ENCODE data around the gene TMTC1. TPM values are rescaled to one million over a fixed set of nuclear protein-coding genes. Genes with fewer than 3 reads are reported as not detected.

The TMTC1 gene
- total RNA-seq, 3 donors from 2014 or later (not counting 1 experiment from before 2014, with no cell fraction given): 0.18 to 2.0 (median 0.50) TPM

- no peak for ATAC-seq
- DNase-seq: no peak
- H3K4me1 ChIP-seq (ENCODE audit: control insufficient read depth, insufficient read depth, low read length): no peaks in the 10 kb centered on the region
- H3K4me3 Mint-ChIP-seq: no peak overlapping the region
- peaks cover 3% of the 10 kb centered on the region for H3K9me3 ChIP-seq (ENCODE audit: control insufficient read depth, insufficient read depth, low read length)
- H3K36me3 ChIP-seq (ENCODE audit: control insufficient read depth, insufficient read depth, low read length): no peaks in the 10 kb centered on the region
- H3K9me3 Mint-ChIP-seq: no peaks in the 10 kb centered on the region
- H3K4me1 Mint-ChIP-seq: no peaks in the 10 kb centered on the region
- WGBS (ENCODE audit: insufficient coverage): 87% methylated on average over 5 of the region's 6 CpGs
- H3K4me3 ChIP-seq (ENCODE audit: low read length): no peak overlapping the region
- no peak for TF ChIP-seq CTCF (IDR thresholded peaks at IDR 0.05)
- H3K27ac ChIP-seq (ENCODE audit: low read length): no peak overlapping the region
- no peak overlapping the region for H3K27ac Mint-ChIP-seq
- no peaks in the 10 kb centered on the region for H3K27me3 Mint-ChIP-seq (ENCODE audit: low read depth in 2 of 2)
- no peaks in the 10 kb centered on the region for H3K27me3 ChIP-seq (ENCODE audit: control insufficient read depth, insufficient read depth, low read length)
- H3K36me3 Mint-ChIP-seq: no peaks in the 10 kb centered on the region
- intact Hi-C loops (cut with micrococcal nuclease): no loop called here
Observed at GRCh38 chr12:29734734-29735133, 49.0 kb downstream of the TMTC1 start.

GRCh38 chr12:29734305-29734704 lies 49.4 kb downstream of the TMTC1 start:
- intact Hi-C loops (cut with micrococcal nuclease): no loop called here
- H3K4me3 Mint-ChIP-seq: no peak overlapping the region
- H3K27ac Mint-ChIP-seq: no peak overlapping the region
- WGBS (ENCODE audit: insufficient coverage): 85% methylated on average over 4 of the region's 5 CpGs
- DNase-seq (no peak), ATAC-seq (no peak)
- Histone ChIP-seq H3K36me3 (ENCODE audit: control insufficient read depth, insufficient read depth, low read length) (no peaks in the 10 kb centered on the region), H3K9me3 (ENCODE audit: control insufficient read depth, insufficient read depth, low read length) (peaks cover 3% of the 10 kb centered on the region), H3K27me3 (ENCODE audit: control insufficient read depth, insufficient read depth, low read length) (no peaks in the 10 kb centered on the region), H3K27ac (ENCODE audit: low read length) (no peak overlapping the region), H3K4me3 (ENCODE audit: low read length) (no peak overlapping the region), H3K4me1 (ENCODE audit: control insufficient read depth, insufficient read depth, low read length) (no peaks in the 10 kb centered on the region)
- no peaks in the 10 kb centered on the region for H3K27me3 Mint-ChIP-seq (ENCODE audit: low read depth in 2 of 2)
- no peaks in the 10 kb centered on the region for H3K9me3 Mint-ChIP-seq
- no peak for TF ChIP-seq CTCF (IDR thresholded peaks at IDR 0.05)
- H3K4me1 Mint-ChIP-seq: no peaks in the 10 kb centered on the region
- no peaks in the 10 kb centered on the region for H3K36me3 Mint-ChIP-seq

GRCh38 chr12:29733501-29733900 lies 50.2 kb downstream of the TMTC1 start:
- no peaks in the 10 kb centered on the region for H3K27me3 ChIP-seq (ENCODE audit: control insufficient read depth, insufficient read depth, low read length)
- H3K36me3 Mint-ChIP-seq: no peaks in the 10 kb centered on the region
- peaks cover 2 to 3% of the 10 kb centered on the region in 2 donors for H3K9me3 Mint-ChIP-seq
- intact Hi-C loops (cut with micrococcal nuclease): no loop called here
- no peaks in the 10 kb centered on the region for H3K4me1 ChIP-seq (ENCODE audit: control insufficient read depth, insufficient read depth, low read length)
- peaks cover 3% of the 10 kb centered on the region for H3K9me3 ChIP-seq (ENCODE audit: control insufficient read depth, insufficient read depth, low read length)
- no peak overlapping the region for H3K27ac ChIP-seq (ENCODE audit: low read length)
- 92% methylated on average over 1 of the region's 1 CpG for WGBS (ENCODE audit: insufficient coverage)
- H3K27me3 Mint-ChIP-seq (ENCODE audit: low read depth in 2 of 2): peaks cover 0 to 3% of the 10 kb centered on the region in 2 donors
- no peak for TF ChIP-seq CTCF (IDR thresholded peaks at IDR 0.05)
- DNase-seq (no peak), ATAC-seq (no peak)
- no peak overlapping the region for H3K4me3 Mint-ChIP-seq
- no peaks in the 10 kb centered on the region for H3K4me1 Mint-ChIP-seq
- no peak overlapping the region for H3K27ac Mint-ChIP-seq
- no peaks in the 10 kb centered on the region for H3K36me3 ChIP-seq (ENCODE audit: control insufficient read depth, insufficient read depth, low read length)
- H3K4me3 ChIP-seq (ENCODE audit: low read length): no peak overlapping the region

- Mint-ChIP-seq H3K9me3 (peaks cover 2 to 3% of the 10 kb centered on the region in 2 donors), H3K27me3 (ENCODE audit: low read depth in 2 of 2) (peaks cover 0 to 3% of the 10 kb centered on the region in 2 donors), H3K4me1 (no peaks in the 10 kb centered on the region), H3K36me3 (no peaks in the 10 kb centered on the region), H3K27ac (no peak overlapping the region), H3K4me3 (no peak overlapping the region)
- H3K27ac ChIP-seq (ENCODE audit: low read length): no peak overlapping the region
- no peaks in the 10 kb centered on the region for H3K4me1 ChIP-seq (ENCODE audit: control insufficient read depth, insufficient read depth, low read length)
- DNase-seq (no peak), ATAC-seq (no peak)
- H3K4me3 ChIP-seq (ENCODE audit: low read length): no peak overlapping the region
- TF ChIP-seq CTCF (IDR thresholded peaks at IDR 0.05): no peak
- H3K27me3 ChIP-seq (ENCODE audit: control insufficient read depth, insufficient read depth, low read length): no peaks in the 10 kb centered on the region
- H3K36me3 ChIP-seq (ENCODE audit: control insufficient read depth, insufficient read depth, low read length): no peaks in the 10 kb centered on the region
- 80% methylated on average over 2 of the region's 3 CpGs for WGBS (ENCODE audit: insufficient coverage)
- intact Hi-C loops (cut with micrococcal nuclease): no loop called here
- peaks cover 3% of the 10 kb centered on the region for H3K9me3 ChIP-seq (ENCODE audit: control insufficient read depth, insufficient read depth, low read length)
Observed at GRCh38 chr12:29733060-29733459, 50.7 kb downstream of the TMTC1 start.
